ENCODE measurements around the gene FAM107B. TPM values are rescaled to one million over a fixed set of nuclear protein-coding genes. Genes with fewer than 3 reads are reported as not detected.

FAM107B gene
- polyA plus RNA-seq, 1 donor: 44.0 TPM

DNA sequence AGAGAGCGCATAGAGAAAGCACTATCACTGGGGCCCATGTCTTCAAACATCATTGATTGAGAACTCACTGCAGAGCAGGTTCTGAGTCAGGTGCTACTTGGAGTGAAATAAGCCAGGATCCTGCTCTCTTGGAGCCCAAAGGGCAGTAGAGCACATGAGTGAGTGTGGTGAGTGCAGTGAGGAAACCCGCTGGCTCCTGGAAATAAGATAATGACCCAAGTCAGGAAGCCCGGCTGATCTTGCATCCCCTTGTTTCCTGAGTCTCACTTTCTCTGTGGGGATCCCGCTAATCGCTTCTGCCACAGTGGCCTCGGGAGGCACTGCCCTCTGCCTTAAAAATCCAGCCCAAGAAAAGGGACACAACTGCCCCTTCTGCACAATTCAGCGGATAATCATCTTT, 7.1 kb upstream of the FAM107B start:
- H3K4me3 ChIP-seq (ENCODE audit: low read length): no peak overlapping the region
- no peaks in the 10 kb centered on the region for H3K27me3 ChIP-seq (ENCODE audit: control insufficient read depth, insufficient read depth, low read length)
- no peak overlapping the region for H3K27ac ChIP-seq (ENCODE audit: low read length)
- no CpG with 5 or more reads among the region's 7 CpGs for WGBS (ENCODE audit: insufficient coverage, low lambda C conversion rate)
- no peaks in the 10 kb centered on the region for H3K9me3 ChIP-seq (ENCODE audit: control insufficient read depth, low read depth, low read length)
- H3K36me3 ChIP-seq (ENCODE audit: control insufficient read depth, insufficient read depth, low read length): no peaks in the 10 kb centered on the region
- peaks cover 5% of the 10 kb centered on the region for H3K4me1 ChIP-seq (ENCODE audit: control insufficient read depth, insufficient read depth, low read length)
- DNase-seq: no peak

- no peak overlapping the region for H3K4me3 ChIP-seq (ENCODE audit: low read length)
- H3K36me3 ChIP-seq (ENCODE audit: control insufficient read depth, insufficient read depth, low read length): no peaks in the 10 kb centered on the region
- H3K27me3 ChIP-seq (ENCODE audit: control insufficient read depth, insufficient read depth, low read length): no peaks in the 10 kb centered on the region
- 0% methylated on average over 1 of the region's 6 CpGs for WGBS (ENCODE audit: insufficient coverage, low lambda C conversion rate)
- peak; percentile 7 to 51 for DNase-seq
- no peaks in the 10 kb centered on the region for H3K9me3 ChIP-seq (ENCODE audit: control insufficient read depth, low read depth, low read length)
- peaks cover 5% of the 10 kb centered on the region for H3K4me1 ChIP-seq (ENCODE audit: control insufficient read depth, insufficient read depth, low read length)
- no peak overlapping the region for H3K27ac ChIP-seq (ENCODE audit: low read length)
Observed at GRCh38 chr10:14779001-14779651, 4.4 kb upstream of the FAM107B start.

DNA sequence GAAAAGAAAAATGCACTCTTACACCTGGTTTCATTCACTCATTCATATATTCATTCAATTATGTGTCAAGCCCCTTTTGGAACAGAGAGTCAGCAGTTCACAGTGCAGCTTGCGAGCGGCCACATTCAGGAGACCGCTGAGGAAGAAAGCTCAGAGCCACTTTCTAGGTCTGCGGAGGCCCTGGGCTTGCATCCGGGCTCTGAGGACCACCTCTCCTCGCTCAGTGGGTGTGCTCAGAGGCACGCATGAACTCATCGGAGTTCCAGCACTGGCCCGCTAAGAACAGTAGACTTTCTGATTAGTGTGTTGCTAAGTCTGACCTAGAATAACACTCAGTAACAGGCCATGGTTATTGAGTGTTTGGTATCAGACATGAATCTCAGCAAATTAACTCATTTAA, 1.8 kb upstream of the FAM107B start:
- no peak overlapping the region for H3K27ac ChIP-seq (ENCODE audit: low read length)
- H3K4me3 ChIP-seq (ENCODE audit: low read length): no peak overlapping the region
- peaks cover 5% of the 10 kb centered on the region for H3K4me1 ChIP-seq (ENCODE audit: control insufficient read depth, insufficient read depth, low read length)
- no peaks in the 10 kb centered on the region for H3K36me3 ChIP-seq (ENCODE audit: control insufficient read depth, insufficient read depth, low read length)
- H3K27me3 ChIP-seq (ENCODE audit: control insufficient read depth, insufficient read depth, low read length): no peaks in the 10 kb centered on the region
- no CpG with 5 or more reads among the region's 9 CpGs for WGBS (ENCODE audit: insufficient coverage, low lambda C conversion rate)
- no peak for DNase-seq
- H3K9me3 ChIP-seq (ENCODE audit: control insufficient read depth, low read depth, low read length): no peaks in the 10 kb centered on the region

DNA sequence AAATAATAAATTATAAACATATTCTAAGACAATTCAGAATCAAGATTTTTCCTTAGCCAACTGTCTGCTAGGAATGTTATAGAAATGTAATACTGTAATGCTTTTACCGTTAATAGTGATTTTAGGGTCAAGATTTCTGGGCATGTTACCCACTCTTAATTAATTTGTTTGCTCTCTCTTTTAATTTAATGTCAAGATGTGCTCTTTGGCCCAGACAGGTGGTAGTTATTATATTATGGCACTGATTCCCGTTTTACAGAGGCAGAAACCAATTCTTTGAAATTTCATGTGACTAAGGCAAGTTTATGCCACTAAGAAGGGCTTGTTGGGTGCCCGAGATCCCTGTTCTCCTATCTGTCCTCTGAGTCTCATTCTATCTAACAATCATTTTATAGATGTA, 959 bp upstream of the FAM107B start:
- no peak overlapping the region for H3K27ac ChIP-seq (ENCODE audit: low read length)
- WGBS (ENCODE audit: insufficient coverage, low lambda C conversion rate): 100% methylated on average over 1 of the region's 3 CpGs
- no peaks in the 10 kb centered on the region for H3K36me3 ChIP-seq (ENCODE audit: control insufficient read depth, insufficient read depth, low read length)
- H3K27me3 ChIP-seq (ENCODE audit: control insufficient read depth, insufficient read depth, low read length): no peaks in the 10 kb centered on the region
- DNase-seq: no peak
- peaks cover 5% of the 10 kb centered on the region for H3K4me1 ChIP-seq (ENCODE audit: control insufficient read depth, insufficient read depth, low read length)
- H3K4me3 ChIP-seq (ENCODE audit: low read length): no peak overlapping the region
- H3K9me3 ChIP-seq (ENCODE audit: control insufficient read depth, low read depth, low read length): no peaks in the 10 kb centered on the region

- Histone ChIP-seq H3K9me3 (ENCODE audit: control insufficient read depth, low read depth, low read length) (no peaks in the 10 kb centered on the region), H3K4me1 (ENCODE audit: control insufficient read depth, insufficient read depth, low read length) (peaks cover 4% of the 10 kb centered on the region), H3K27ac (ENCODE audit: low read length) (no peak overlapping the region), H3K27me3 (ENCODE audit: control insufficient read depth, insufficient read depth, low read length) (no peaks in the 10 kb centered on the region), H3K4me3 (ENCODE audit: low read length) (no peak overlapping the region), H3K36me3 (ENCODE audit: control insufficient read depth, insufficient read depth, low read length) (no peaks in the 10 kb centered on the region)
- no peak for DNase-seq
- WGBS (ENCODE audit: insufficient coverage, low lambda C conversion rate): no CpG with 5 or more reads among the region's 22 CpGs
Observed at GRCh38 chr10:14774214-14774580, 500 bp downstream of the FAM107B start.

DNA sequence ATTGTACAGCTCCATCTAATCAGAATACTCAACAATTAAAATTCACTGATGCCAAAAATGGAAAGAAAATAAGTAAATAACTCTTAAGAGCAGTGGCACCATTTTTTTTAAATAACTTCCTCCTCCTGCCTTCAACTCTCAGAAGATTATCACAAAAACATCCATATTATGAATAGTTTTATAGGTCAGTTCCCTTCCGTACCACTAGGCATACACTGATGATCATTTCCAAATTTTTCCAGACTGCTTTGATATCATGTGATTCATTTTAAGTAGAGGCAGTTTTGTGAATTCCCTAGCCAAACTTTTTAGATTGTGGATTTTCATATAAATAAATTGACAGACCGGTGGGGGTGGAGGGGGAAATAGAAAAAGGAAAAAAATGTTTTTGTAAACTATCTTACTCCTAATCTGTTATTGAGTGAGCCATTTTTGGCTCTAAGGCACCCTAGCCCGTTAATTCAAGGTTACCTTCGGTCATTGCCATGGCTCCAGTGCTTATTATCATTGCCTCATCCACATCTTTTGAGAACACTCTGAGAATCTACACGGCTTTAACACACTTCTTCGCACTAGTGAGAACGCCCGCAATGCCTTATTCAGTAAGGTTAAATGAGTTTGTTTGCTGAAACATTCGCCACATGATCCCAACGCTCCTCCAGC, 1.0 kb downstream of the FAM107B start:
- no peak for DNase-seq
- H3K9me3 ChIP-seq (ENCODE audit: control insufficient read depth, low read depth, low read length): no peaks in the 10 kb centered on the region
- H3K4me3 ChIP-seq (ENCODE audit: low read length): no peak overlapping the region
- H3K4me1 ChIP-seq (ENCODE audit: control insufficient read depth, insufficient read depth, low read length): no peaks in the 10 kb centered on the region
- 100% methylated on average over 3 of the region's 10 CpGs for WGBS (ENCODE audit: insufficient coverage, low lambda C conversion rate)
- H3K27me3 ChIP-seq (ENCODE audit: control insufficient read depth, insufficient read depth, low read length): no peaks in the 10 kb centered on the region
- no peak overlapping the region for H3K27ac ChIP-seq (ENCODE audit: low read length)
- no peaks in the 10 kb centered on the region for H3K36me3 ChIP-seq (ENCODE audit: control insufficient read depth, insufficient read depth, low read length)

GRCh38 chr10:14772399-14772798, 2.3 kb downstream of the FAM107B start:
- H3K27ac ChIP-seq (ENCODE audit: low read length): no peak overlapping the region
- H3K36me3 ChIP-seq (ENCODE audit: control insufficient read depth, insufficient read depth, low read length): no peaks in the 10 kb centered on the region
- H3K9me3 ChIP-seq (ENCODE audit: control insufficient read depth, low read depth, low read length): no peaks in the 10 kb centered on the region
- WGBS (ENCODE audit: insufficient coverage, low lambda C conversion rate): no CpG with 5 or more reads among the region's 7 CpGs
- no peaks in the 10 kb centered on the region for H3K27me3 ChIP-seq (ENCODE audit: control insufficient read depth, insufficient read depth, low read length)
- no peak for DNase-seq
- no peak overlapping the region for H3K4me3 ChIP-seq (ENCODE audit: low read length)
- H3K4me1 ChIP-seq (ENCODE audit: control insufficient read depth, insufficient read depth, low read length): no peaks in the 10 kb centered on the region

GRCh38 chr10:14770927-14771326, 3.8 kb downstream of the FAM107B start:
- DNase-seq: no peak
- H3K27ac ChIP-seq (ENCODE audit: low read length): no peak overlapping the region
- no peaks in the 10 kb centered on the region for H3K9me3 ChIP-seq (ENCODE audit: control insufficient read depth, low read depth, low read length)
- no CpG with 5 or more reads among the region's 2 CpGs for WGBS (ENCODE audit: insufficient coverage, low lambda C conversion rate)
- H3K36me3 ChIP-seq (ENCODE audit: control insufficient read depth, insufficient read depth, low read length): no peaks in the 10 kb centered on the region
- no peak overlapping the region for H3K4me3 ChIP-seq (ENCODE audit: low read length)
- no peaks in the 10 kb centered on the region for H3K4me1 ChIP-seq (ENCODE audit: control insufficient read depth, insufficient read depth, low read length)
- H3K27me3 ChIP-seq (ENCODE audit: control insufficient read depth, insufficient read depth, low read length): peaks cover 2% of the 10 kb centered on the region

DNA sequence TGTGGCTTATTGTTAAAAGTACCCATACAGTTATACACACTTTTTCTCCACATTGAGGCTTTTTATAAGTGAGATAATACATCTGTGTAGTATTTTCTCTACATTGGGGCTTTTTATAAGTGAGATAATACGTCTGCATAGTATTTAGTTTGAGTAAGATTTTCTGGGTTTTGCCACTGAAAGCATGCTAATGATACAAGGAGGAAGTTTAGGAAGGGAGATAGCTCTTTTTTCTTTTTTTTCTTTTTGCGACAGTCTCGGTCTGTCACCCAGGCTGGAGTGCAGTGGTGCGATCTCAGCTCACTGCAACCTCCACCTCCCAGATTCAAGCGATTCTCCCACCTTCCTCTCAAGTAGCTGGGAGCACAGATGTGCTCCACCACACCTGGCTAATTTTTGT, 13.3 kb downstream of the FAM107B start:
- H3K9me3 ChIP-seq (ENCODE audit: control insufficient read depth, low read depth, low read length): no peaks in the 10 kb centered on the region
- no peaks in the 10 kb centered on the region for H3K4me1 ChIP-seq (ENCODE audit: control insufficient read depth, insufficient read depth, low read length)
- WGBS (ENCODE audit: insufficient coverage, low lambda C conversion rate): 80% methylated on average over 1 of the region's 5 CpGs
- H3K4me3 ChIP-seq (ENCODE audit: low read length): no peak overlapping the region
- no peaks in the 10 kb centered on the region for H3K36me3 ChIP-seq (ENCODE audit: control insufficient read depth, insufficient read depth, low read length)
- peaks cover 4% of the 10 kb centered on the region for H3K27me3 ChIP-seq (ENCODE audit: control insufficient read depth, insufficient read depth, low read length)
- H3K27ac ChIP-seq (ENCODE audit: low read length): no peak overlapping the region
- no peak for DNase-seq

GRCh38 chr10:14758994-14759664, 15.6 kb downstream of the FAM107B start:
- no peak overlapping the region for H3K27ac ChIP-seq (ENCODE audit: low read length)
- H3K9me3 ChIP-seq (ENCODE audit: control insufficient read depth, low read depth, low read length): no peaks in the 10 kb centered on the region
- H3K4me1 ChIP-seq (ENCODE audit: control insufficient read depth, insufficient read depth, low read length): no peaks in the 10 kb centered on the region
- DNase-seq: no peak
- H3K27me3 ChIP-seq (ENCODE audit: control insufficient read depth, insufficient read depth, low read length): peaks cover 6% of the 10 kb centered on the region
- no peak overlapping the region for H3K4me3 ChIP-seq (ENCODE audit: low read length)
- no peaks in the 10 kb centered on the region for H3K36me3 ChIP-seq (ENCODE audit: control insufficient read depth, insufficient read depth, low read length)
- 93% methylated on average over 1 of the region's 8 CpGs for WGBS (ENCODE audit: insufficient coverage, low lambda C conversion rate)

Measured in large intestine (tissue), 3 donors.